Measurements from ENCODE around the gene NR2C2AP.
"Not testable (repeated sequence)": the region's sequence is repeated elsewhere in the genome, so short reads cannot be mapped to it uniquely, and the experiment has no call there.

NR2C2AP gene

GRCh38 chr19:19179548-19180441 lies 23.4 kb downstream of the NR2C2AP start:
- no peak for FAIRE-seq

- FAIRE-seq: no peak
Observed at GRCh38 chr19:19176950-19177349, 26.3 kb downstream of the NR2C2AP start.

- FAIRE-seq: not testable (repeated sequence)
Observed at GRCh38 chr19:19173243-19173642, 30.0 kb downstream of the NR2C2AP start.

DNA sequence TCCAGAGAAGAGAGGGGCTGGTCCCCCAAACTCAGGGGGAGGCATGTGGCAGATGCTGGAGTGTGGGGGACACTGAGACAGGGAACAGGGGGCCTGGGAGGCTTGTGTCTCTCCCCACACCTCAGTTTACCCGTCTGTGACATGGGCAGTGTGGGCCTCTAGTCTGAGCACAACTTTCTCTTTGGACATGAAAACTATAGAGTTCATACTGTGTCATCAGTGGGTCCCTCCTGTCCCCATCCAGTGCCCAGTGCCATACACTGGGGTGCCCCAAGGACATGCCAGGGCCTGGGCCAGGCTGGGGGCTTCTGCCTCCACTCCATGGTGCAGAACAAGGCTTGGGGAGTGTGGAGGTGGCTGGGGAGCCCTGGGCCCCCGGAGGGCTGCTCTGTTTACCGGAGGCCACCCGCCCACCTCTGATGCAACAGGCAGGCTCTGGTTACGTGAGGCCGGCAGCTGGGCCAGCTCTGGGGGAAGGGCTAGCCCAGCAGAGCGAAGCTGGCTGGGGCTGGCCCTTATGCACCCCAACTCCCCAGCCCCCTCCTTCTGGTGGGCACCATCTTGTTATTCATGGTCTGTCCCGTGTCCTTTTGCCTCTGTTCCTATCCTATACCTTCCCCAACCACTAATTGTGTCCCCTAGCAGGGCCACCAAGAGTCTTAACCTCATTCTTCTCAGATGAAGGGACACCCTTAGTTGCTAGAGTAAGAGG lies 31.2 kb downstream of the NR2C2AP start:
- FAIRE-seq: no peak

- FAIRE-seq: no peak
Observed at GRCh38 chr19:19170873-19171672, 32.1 kb downstream of the NR2C2AP start.

DNA sequence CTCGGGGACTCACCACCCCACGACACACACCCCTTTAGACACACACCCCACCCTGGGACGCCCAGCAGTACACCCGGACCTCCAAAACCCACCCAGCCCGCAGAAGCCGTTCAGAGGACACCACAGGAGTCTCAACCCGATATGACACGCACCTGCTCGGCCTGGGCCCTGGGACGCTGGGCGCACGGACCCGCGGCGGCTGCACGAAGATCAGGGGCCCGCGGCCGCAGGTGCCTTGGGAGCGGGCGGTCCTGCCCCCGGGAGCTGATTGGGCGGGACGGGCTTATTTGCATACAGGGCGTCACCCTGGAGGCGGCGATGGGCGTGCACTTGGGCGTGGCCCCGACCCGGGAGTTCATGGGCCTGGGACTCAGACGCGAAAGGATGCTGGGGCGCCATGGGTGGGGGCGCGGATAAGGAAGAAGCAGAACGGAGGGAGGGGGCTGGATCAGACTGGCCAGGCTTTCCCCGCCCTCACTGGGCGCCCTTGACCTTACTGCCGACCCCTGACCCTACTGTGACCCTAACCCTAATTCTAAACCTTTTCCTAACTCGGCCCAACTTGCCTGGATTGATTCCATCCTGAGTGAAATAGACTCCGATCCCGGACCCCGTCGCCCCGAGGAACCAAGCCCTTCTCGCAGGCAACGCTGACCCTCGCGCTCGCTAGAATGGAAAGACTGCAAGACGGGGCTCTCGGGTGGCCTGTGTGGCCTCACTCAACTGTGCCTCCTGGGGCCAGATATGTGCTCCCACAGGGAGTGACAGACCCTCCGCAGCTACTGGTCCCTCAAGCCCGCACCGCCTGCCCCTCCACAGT lies 33.0 kb downstream of the NR2C2AP start, which contains the start of gene MEF2B:
MEF2B (minus strand) TSS at position 211 of the 820 bp plus-strand sequence. CDS start 19,528 bp downstream, outside the sequence.
- FAIRE-seq: no peak

GRCh38 chr19:19169236-19170052 lies 33.8 kb downstream of the NR2C2AP start:
- FAIRE-seq: no peak

- no peak for FAIRE-seq
Observed at GRCh38 chr19:19167612-19168011, 35.6 kb downstream of the NR2C2AP start.

DNA sequence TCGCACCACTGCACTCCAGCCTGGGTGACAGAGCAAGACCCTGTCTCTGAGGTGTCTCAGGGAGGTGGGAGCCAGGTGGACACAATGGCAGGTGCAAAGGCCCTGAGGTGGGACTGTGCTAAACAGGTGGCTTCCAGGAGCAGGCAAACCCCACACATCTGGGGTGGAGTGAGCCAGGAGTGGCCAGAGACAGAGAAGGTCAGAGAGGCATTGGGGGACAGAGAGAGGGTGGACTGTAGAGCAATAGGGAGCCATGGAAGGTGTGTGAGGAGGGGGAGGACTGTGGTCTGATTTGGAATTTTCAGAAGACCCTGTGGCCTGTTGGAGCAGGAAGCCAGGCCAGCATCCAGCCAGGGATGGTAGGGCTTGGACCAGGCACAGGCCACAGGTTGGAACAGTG lies 37.8 kb downstream of the NR2C2AP start:
- no peak for FAIRE-seq

- no peak for FAIRE-seq
Observed at GRCh38 chr19:19162495-19162894, 40.7 kb downstream of the NR2C2AP start.

- FAIRE-seq: no peak
Observed at GRCh38 chr19:19160461-19161035, 42.7 kb downstream of the NR2C2AP start.

DNA sequence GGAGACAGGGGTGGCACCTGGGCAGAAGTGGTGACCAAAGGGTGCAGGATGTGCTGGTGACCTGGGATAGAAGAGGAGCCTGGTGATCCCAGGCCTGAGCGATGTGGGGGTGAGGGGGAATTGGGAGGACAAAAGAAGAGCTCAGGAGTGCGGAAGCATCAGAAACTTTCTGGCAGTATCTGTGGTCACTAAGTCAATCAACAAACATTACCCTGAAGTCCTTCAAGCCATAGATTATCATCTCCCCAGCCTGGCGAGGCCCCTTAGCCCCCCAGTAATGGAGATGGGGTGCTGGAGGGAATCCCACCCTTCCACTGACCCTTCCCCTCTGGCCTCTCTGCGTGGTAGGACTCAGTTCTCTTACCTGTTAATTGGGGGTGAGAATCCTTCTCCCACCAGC lies 43.7 kb downstream of the NR2C2AP start:
- no peak for FAIRE-seq

GRCh38 chr19:19157808-19158207 lies 45.4 kb downstream of the NR2C2AP start:
- FAIRE-seq: no peak

- FAIRE-seq: no peak
Observed at GRCh38 chr19:19155495-19156219, 47.6 kb downstream of the NR2C2AP start.

GRCh38 chr19:19154768-19155494 lies 48.3 kb downstream of the NR2C2AP start:
- no peak for FAIRE-seq

DNA sequence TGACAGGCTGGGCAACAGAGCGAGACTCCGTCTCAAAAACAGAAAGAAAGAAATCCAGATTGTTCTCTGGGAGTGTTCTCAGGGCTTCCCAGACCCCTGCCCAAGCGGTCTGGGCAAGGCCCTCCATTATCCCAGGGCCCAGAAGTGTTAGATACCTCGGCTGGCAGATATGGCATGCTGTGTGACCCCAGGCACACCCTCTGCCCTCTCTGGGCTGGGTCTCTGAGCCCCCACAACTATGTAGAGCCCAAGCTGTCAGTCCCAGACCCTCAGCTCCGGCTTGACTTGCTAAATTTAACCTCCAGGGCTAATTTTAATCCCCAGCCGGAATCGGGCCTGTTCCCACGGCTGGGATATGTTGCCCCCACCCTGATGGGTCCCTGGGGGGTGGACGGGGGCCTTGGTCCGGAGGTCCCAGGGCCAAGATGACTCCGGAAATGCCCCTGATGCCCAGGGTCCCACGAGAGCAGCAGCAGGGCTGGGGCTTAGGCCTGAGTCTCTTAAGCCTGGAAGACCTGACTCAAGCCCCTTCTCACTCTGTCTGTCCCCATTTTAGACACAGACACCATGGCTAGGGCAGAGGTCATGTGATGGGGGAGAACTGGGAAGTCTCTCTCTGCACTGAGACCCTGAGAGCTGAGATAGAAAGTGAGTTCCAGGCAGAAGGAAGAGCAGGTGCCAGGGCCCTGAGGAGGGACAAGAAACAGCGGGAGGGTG lies 50.4 kb downstream of the NR2C2AP start:
- FAIRE-seq: no peak

DNA sequence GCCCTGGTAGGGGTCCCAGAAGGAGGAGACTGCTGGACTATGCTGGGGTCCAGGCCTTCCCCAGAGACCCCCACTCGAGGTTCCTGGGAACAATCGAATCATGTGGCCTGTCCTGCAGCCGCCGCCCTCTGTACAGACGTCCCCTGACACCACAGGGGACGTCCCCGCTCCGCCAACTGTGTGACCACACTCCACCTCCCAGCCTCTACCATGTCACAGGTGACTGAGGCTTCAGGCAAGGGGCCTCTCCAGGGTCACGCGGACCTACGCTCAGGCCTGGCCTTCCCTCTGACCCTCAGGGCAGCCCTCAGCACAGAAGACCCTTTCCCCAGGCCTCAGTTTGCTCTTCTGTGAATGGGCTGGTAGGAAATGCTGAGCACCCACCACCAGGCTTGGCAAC lies 51.8 kb downstream of the NR2C2AP start:
- FAIRE-seq: no peak
